ENCODE results near the gene PCBP3. TPM values are rescaled to one million over a fixed set of nuclear protein-coding genes. Genes with fewer than 3 reads are reported as not detected.

The PCBP3 gene
- total and polyA plus RNA-seq, 8 donors: 0.83 to 4.3 (median 1.7) TPM

GRCh38 chr21:45756029-45756428 is 112.5 kb downstream of the PCBP3 start:
- Histone ChIP-seq H3K4me1 (no peaks in the 10 kb centered on the region), H3K9me3 (no peaks in the 10 kb centered on the region), H3K27ac (no peak overlapping the region), H3K36me3 (no peaks in the 10 kb centered on the region), H3K27me3 (no peaks in the 10 kb centered on the region), H3K4me3 (no peak overlapping the region)
- intact Hi-C loops (cut with DNase I): no loop called here
- WGBS, 2 donors: 74 to 81% methylated on average over 1 of the region's 1 CpG
- no peak for DNase-seq
- no peak for TF ChIP-seq CTCF (IDR thresholded peaks at IDR 0.05)
- no peak for ATAC-seq
- no peak for FAIRE-seq

DNA sequence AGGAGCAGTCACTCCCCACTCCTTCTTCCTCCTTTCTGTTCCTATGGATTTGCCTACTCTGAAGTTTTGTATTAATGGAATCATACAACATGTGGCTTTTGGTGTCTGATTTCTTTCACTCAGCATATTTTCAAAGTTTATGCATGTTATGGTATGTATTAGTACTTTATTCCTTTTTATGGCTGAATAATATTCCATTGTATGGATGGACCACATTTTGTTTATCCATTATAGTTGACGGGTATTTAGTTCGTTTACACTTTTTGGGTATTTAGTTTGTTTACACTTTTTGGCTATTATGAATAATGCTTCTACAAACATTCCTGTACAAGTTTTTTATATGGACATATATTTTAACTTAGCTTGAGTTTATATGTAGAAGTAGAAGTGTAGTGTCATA is 113.1 kb downstream of the PCBP3 start:
- ATAC-seq: no peak
- H3K4me3 ChIP-seq: no peak overlapping the region
- intact Hi-C loops (cut with DNase I): no loop called here
- no peaks in the 10 kb centered on the region for H3K27me3 ChIP-seq
- H3K9me3 ChIP-seq: no peaks in the 10 kb centered on the region
- no peak for TF ChIP-seq CTCF (IDR thresholded peaks at IDR 0.05)
- no peak for DNase-seq
- FAIRE-seq: no peak
- no peaks in the 10 kb centered on the region for H3K4me1 ChIP-seq
- 54 to 85% methylated on average over 2 of the region's 2 CpGs for WGBS, 2 donors
- H3K27ac ChIP-seq: no peak overlapping the region
- H3K36me3 ChIP-seq: no peaks in the 10 kb centered on the region

GRCh38 chr21:45761704-45762103 is 118.2 kb downstream of the PCBP3 start:
- H3K9me3 ChIP-seq: no peaks in the 10 kb centered on the region
- DNase-seq: no peak
- H3K4me3 ChIP-seq: no peak overlapping the region
- H3K27me3 ChIP-seq: no peaks in the 10 kb centered on the region
- no peak for ATAC-seq
- no peaks in the 10 kb centered on the region for H3K36me3 ChIP-seq
- no peak overlapping the region for H3K27ac ChIP-seq
- no peak for FAIRE-seq
- no peak for TF ChIP-seq CTCF (IDR thresholded peaks at IDR 0.05)
- intact Hi-C loops (cut with DNase I): no loop called here
- 75 to 89% methylated on average over 11 of the region's 11 CpGs for WGBS, 2 donors
- H3K4me1 ChIP-seq: no peaks in the 10 kb centered on the region

DNA sequence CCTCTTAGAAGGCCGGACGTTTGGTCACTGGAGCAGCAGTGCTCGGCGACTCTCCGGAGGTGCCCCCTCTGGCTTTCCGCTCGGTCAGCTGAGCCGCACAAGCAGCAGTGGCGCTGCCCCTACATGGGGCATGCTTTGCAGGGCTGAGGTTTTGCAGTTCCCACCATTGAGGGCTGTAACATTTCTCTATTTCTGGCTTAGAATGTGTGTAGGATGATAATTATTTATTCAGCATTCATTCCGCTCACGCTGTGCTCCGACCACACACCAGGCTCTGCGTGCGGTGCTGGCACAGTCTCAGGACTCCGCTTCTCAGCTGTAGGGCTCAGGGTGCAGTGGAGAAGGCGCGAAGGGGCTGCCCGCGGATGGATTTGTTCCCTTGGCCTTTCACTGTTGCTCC is 119.5 kb downstream of the PCBP3 start:
- no peaks in the 10 kb centered on the region for H3K4me1 ChIP-seq
- DNase-seq: no peak

DNA sequence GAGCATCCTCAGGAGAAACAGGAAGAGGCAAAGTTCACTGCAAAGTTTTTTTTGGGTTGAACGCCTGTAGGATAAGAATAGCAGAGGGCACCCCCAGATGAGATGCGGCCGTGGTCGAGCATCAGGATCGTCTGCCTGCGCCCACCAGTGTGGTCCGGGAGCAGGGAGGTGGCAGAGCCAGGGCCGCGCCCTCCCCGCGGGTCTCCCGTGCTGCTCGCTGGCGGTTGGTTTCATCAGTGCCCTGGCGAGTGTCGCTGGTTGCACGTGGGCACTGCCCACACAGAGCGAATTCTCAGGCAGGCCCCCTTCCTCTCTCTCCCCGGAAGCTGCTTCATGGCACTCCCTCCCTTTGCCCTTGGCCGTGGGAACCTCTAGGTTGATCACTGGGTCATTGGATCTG is 120.0 kb downstream of the PCBP3 start:
- no peak for TF ChIP-seq CTCF (IDR thresholded peaks at IDR 0.05)
- WGBS, 2 donors: 78 to 86% methylated on average over 20 of the region's 20 CpGs
- ATAC-seq (no peak), DNase-seq (no peak), FAIRE-seq (no peak)
- Histone ChIP-seq H3K4me3 (no peak overlapping the region), H3K27me3 (no peaks in the 10 kb centered on the region), H3K36me3 (no peaks in the 10 kb centered on the region), H3K4me1 (no peaks in the 10 kb centered on the region), H3K9me3 (no peaks in the 10 kb centered on the region), H3K27ac (no peak overlapping the region)
- intact Hi-C loops (cut with DNase I): no loop called here

More for the DNA sequence above, 119.5 kb downstream of the PCBP3 start:
- no peaks in the 10 kb centered on the region for H3K27me3 ChIP-seq
- intact Hi-C loops (cut with DNase I): no loop called here
- H3K27ac ChIP-seq: no peak overlapping the region
- H3K9me3 ChIP-seq: no peaks in the 10 kb centered on the region
- H3K4me3 ChIP-seq: no peak overlapping the region
- H3K36me3 ChIP-seq: no peaks in the 10 kb centered on the region
- WGBS, 2 donors: 82 to 88% methylated on average over 19 of the region's 19 CpGs
- FAIRE-seq (no peak), ATAC-seq (no peak)
- TF ChIP-seq CTCF (IDR thresholded peaks at IDR 0.05): no peak

Measured in pancreas (tissue), 10 donors.